ENCODE measurements around the gene FYN. TPM values are rescaled to one million over a fixed set of nuclear protein-coding genes. Genes with fewer than 3 reads are reported as not detected.

The FYN gene
- total and polyA plus RNA-seq, 2 of the 13 experiments (the other 11 are each of a cell fraction or from before 2014, with no cell fraction given) = 15.5 to 24.6 TPM

DNA sequence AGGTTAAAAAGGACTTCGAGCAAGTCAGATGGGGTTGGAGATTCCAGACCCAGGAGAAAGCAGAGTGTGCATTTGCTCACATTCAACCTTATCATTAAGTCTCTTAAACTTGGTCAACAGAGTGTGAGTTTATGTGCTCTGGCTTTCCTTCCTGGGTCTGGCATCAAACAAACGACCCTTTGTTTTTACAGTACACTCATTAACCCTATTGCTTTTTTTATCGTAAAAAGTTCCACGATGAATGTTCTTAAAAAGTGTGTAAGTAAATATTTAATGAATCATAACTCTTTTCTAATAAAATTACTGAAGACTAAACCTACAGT is 2.5 kb downstream of the FYN start (continued):
- TF ChIP-seq ISL2 (CRISPR knock-in tag; IDR thresholded peaks at IDR 0.05) = 0 out of 2 replicates have a peak, but pooled peaks have one; percentile 17
- TF ChIP-seq ZBTB4 (CRISPR knock-in tag; IDR thresholded peaks at IDR 0.05; ENCODE audit: borderline replicate concordance) = no peak
- peak; percentile 94 for TF ChIP-seq ZBTB43 (CRISPR knock-in tag; conservative IDR thresholded peaks at IDR 0.05)
- peak; percentile 14; the same call in 1 of the 2 replicates for TF ChIP-seq FOXA3 (CRISPR knock-in tag; IDR thresholded peaks at IDR 0.05)
- 0 out of 2 replicates have a peak, but pooled peaks have one; percentile 28 for TF ChIP-seq KAT8 (CRISPR knock-in tag; IDR thresholded peaks at IDR 0.05)
- peak; percentile 63 for TF ChIP-seq BCL6 (CRISPR knock-in tag; IDR thresholded peaks at IDR 0.05)
- 0 out of 2 replicates have a peak, but pooled peaks have one; percentile 10 for TF ChIP-seq SOX5 (CRISPR knock-in tag; IDR thresholded peaks at IDR 0.05; ENCODE audit: borderline replicate concordance)

- TSS peak; percentile 46 for BruUV-seq (replicated peaks)
- H3K9me3 ChIP-seq (ENCODE audit: low read length) = no peaks in the 10 kb centered on the region
- intact Hi-C loops (cut with micrococcal nuclease; ENCODE audit: unreplicated experiment) (loop anchor here (5.0 kb wide), 1 partner anchor 148 kb away; no protein-coding TSS in a partner anchor), in situ Hi-C loops (cut with HindIII; ENCODE audit: extremely low pct_ligation_motif_present, low pct_unique_long_range_greater_than_20kb) (no loop called here)
- ChIA-PET CTCF (ENCODE audit: low intra/inter-chr PET ratio, low total read pairs) (no interaction called here), POLR2A (no interaction called here)
- H3K4me3 ChIP-seq (replicated peaks in 1 of 3; ENCODE audit: insufficient read depth in 1 of 3, low read depth in 2 of 3, low read length in 3 of 3) = peak overlapping the region in 2 of 3 experiments; percentile 18 to 29; a peak in 3 of 6 replicates
- H4K20me1 ChIP-seq (ENCODE audit: insufficient read depth, low read length) = no peaks in the 10 kb centered on the region
- H3K9ac ChIP-seq (ENCODE audit: insufficient read depth, low read depth, low read length) = no peak overlapping the region
- ATAC-seq (no peak), DNase-seq (ENCODE audit: low spot score) (peak; percentile 15), FAIRE-seq (no peak)
- no peak overlapping the region for H3K27ac ChIP-seq (ENCODE audit: extremely low read length, insufficient read depth, low read length)
- WGBS (ENCODE audit: low lambda C conversion rate) = 7% methylated on average over 7 of the region's 7 CpGs
- H3K4me2 ChIP-seq (ENCODE audit: low read depth, low read length) = peak overlapping the region; percentile 100
- H3K79me2 ChIP-seq (ENCODE audit: insufficient read depth, low read length) = no peaks in the 10 kb centered on the region
- peaks cover 0 to 21% of the 10 kb centered on the region in 2 experiments; a peak in 4 of 5 replicates for H3K27me3 ChIP-seq (ENCODE audit: control insufficient read depth in 1 of 2, insufficient read depth in 2 of 2, low read length in 2 of 2)
- H3K4me1 ChIP-seq (ENCODE audit: insufficient read depth, low read length) = peaks cover 40% of the 10 kb centered on the region
- no peaks in the 10 kb centered on the region for H3K36me3 ChIP-seq (replicated peaks in 1 of 2; ENCODE audit: control insufficient read depth in 1 of 2, insufficient read depth in 2 of 2, low read length in 2 of 2)
- peak overlapping the region; percentile 8 for H2AFZ ChIP-seq (ENCODE audit: low read length)
- TF ChIP-seq, protein P1, sequence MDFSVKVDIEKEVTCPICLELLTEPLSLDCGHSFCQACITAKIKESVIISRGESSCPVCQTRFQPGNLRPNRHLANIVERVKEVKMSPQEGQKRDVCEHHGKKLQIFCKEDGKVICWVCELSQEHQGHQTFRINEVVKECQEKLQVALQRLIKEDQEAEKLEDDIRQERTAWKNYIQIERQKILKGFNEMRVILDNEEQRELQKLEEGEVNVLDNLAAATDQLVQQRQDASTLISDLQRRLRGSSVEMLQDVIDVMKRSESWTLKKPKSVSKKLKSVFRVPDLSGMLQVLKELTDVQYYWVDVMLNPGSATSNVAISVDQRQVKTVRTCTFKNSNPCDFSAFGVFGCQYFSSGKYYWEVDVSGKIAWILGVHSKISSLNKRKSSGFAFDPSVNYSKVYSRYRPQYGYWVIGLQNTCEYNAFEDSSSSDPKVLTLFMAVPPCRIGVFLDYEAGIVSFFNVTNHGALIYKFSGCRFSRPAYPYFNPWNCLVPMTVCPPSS (IDR thresholded peaks at IDR 0.05) = no peak
- TF ChIP-seq, protein P2, sequence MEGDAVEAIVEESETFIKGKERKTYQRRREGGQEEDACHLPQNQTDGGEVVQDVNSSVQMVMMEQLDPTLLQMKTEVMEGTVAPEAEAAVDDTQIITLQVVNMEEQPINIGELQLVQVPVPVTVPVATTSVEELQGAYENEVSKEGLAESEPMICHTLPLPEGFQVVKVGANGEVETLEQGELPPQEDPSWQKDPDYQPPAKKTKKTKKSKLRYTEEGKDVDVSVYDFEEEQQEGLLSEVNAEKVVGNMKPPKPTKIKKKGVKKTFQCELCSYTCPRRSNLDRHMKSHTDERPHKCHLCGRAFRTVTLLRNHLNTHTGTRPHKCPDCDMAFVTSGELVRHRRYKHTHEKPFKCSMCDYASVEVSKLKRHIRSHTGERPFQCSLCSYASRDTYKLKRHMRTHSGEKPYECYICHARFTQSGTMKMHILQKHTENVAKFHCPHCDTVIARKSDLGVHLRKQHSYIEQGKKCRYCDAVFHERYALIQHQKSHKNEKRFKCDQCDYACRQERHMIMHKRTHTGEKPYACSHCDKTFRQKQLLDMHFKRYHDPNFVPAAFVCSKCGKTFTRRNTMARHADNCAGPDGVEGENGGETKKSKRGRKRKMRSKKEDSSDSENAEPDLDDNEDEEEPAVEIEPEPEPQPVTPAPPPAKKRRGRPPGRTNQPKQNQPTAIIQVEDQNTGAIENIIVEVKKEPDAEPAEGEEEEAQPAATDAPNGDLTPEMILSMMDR (CRISPR knock-in tag; IDR thresholded peaks at IDR 0.05) = 0 out of 2 replicates have a peak, but pooled peaks have one; percentile 6
Measured at GRCh38 chr6:111870051-111870741, 3.1 kb downstream of the FYN start.

All from HepG2 (cell line).